Islet precursor cell (in vitro differentiated cells): ENCODE measurements around the gene CNDP1.

Source experiments
- DNase-seq: peaks from one replicate; pipeline ENCODE4 v3.0.0-alpha.2; 2018

The CNDP1 gene

GRCh38 chr18:74630804-74631203, 96.5 kb downstream of the CNDP1 start:
- DNase-seq, result no peak

GRCh38 chr18:74631212-74631611, 96.9 kb downstream of the CNDP1 start:
- DNase-seq, result no peak

GRCh38 chr18:74631623-74632350, 97.5 kb downstream of the CNDP1 start:
- no peak for DNase-seq

GRCh38 chr18:74632351-74632679, 98.0 kb downstream of the CNDP1 start:
- DNase-seq, result no peak

DNA sequence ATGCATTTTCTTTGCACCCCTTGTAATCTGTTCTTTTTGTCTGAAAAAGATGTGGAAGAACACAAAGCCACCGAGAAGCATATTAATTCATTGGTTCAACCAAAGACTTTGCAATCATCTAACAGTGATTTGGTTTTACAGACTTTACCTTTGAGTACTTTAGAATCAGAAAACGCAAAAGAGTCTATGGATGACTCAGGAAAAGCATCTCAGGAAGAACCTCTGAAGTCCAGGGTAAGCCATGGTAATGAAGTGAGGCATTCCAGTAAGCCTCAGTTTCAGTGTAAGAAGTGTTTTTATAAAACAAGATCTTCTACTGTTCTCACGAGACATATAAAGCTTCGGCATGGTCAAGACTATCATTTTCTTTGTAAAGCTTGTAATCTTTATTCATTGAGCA, 98.6 kb downstream of the CNDP1 start:
- no peak for DNase-seq

DNA sequence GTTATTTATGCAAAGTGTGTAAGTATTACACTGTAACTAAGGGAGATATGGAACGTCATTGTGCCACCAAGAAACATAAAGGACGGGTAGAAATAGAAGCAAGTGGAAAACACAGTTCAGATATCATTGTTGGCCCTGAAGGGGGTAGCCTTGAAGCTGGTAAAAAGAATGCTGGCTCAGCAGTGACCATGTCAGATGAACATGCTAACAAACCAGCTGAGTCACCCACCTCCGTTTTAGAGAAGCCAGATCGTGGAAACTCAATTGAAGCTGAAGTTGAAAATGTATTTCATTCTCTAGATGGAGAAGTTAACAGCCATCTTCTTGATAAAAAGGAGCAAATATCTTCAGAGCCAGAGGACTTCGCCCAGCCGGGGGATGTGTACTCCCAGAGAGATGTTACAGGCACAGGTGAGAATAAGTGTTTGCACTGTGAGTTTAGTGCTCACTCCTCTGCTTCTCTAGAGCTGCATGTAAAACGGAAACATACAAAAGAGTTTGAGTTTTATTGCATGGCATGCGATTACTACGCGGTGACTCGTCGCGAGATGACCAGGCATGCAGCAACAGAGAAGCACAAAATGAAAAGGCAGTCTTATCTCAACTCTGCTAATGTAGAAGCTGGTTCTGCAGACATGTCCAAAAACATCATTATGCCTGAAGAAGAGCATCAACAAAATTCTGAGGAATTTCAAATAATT, 99.5 kb downstream of the CNDP1 start:
- no peak for DNase-seq

DNA sequence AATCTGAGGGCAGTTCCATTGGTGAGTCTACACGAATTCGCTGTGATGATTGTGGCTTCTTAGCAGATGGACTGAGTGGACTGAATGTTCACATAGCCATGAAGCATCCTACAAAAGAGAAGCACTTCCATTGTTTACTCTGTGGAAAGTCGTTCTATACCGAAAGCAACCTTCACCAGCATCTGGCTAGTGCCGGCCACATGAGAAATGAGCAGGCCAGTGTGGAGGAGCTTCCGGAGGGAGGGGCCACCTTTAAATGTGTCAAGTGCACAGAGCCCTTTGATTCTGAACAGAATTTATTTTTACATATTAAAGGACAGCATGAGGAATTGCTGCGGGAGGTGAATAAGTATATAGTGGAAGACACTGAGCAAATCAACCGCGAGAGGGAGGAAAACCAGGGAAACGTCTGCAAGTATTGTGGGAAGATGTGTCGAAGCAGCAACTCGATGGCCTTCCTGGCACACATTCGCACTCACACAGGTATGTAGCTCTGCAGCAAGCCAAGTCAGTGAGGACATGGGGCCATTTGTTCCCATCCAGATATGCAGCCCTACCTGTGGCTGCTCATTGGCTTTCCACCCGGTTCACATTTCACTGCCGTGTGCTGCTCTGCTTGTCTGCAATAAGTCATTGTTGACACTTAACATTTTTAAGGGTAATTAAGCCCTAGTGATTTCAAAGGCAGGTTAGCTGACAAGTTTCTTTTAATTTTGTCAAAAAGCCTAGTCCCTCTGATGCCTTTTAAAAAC, 101.1 kb downstream of the CNDP1 start:
- peak; percentile 84 for DNase-seq
